K562 (cell line): ENCODE results near the gene ZBTB8A. TPM values are rescaled to one million over a fixed set of nuclear protein-coding genes. Genes with fewer than 3 reads are reported as not detected.
A peak's percentile ranks its signal among the peaks of the same experiment; 100 is the strongest.

Source experiments
- CBX3 ChIP-seq, 2 experiments: IDR thresholded peaks; 1 replicate in 1 of 2; 2 replicates in 1 of 2; pipeline ENCODE4 v1.6.1; 2012; ENCODE audit warnings: inconsistent platforms in 2 of 2, low read length in 2 of 2, borderline replicate concordance in 1 of 2, control low read depth in 1 of 2
- CGGBP1 ChIP-seq: fragments of 250-450 bp; sonication (Bioruptor Pico); IDR thresholded peaks from 2 replicates; pipeline ENCODE4 v1.9.0; 2021; ENCODE audit warnings: mild to moderate bottlenecking
- EHMT2 ChIP-seq: fragments of 450-650 bp; IDR thresholded peaks from 2 replicates; pipeline ENCODE4 v1.6.1; 2018; ENCODE audit warnings: antibody characterized with exemption
- FIP1L1 ChIP-seq: fragments of 200-400 bp; formaldehyde crosslinking; IDR thresholded peaks from 2 replicates; pipeline ENCODE4 v1.6.1; 2018; ENCODE audit warnings: mild to moderate bottlenecking, low read depth, low read length; ENCODE audit not compliant: poor library complexity, severe bottlenecking
- FOXA3 ChIP-seq, 2 experiments: fragments of 450-650 bp in 1 of 2; sonication (generic) in 1 of 2; formaldehyde crosslinking; IDR thresholded peaks in 1 of 2; conservative IDR thresholded peaks in 1 of 2; 2 replicates each; pipeline versions ENCODE4 v1.4.0 to v1.8.0; 2020 to 2022; ENCODE audit warnings: mild to moderate bottlenecking in 2 of 2, missing genetic modification reagents in 1 of 2
- FUS ChIP-seq: fragments of 200-400 bp; formaldehyde crosslinking; optimal IDR thresholded peaks from 2 replicates; pipeline ENCODE3; 2017; ENCODE audit warnings: low read depth, low read length
- JUND ChIP-seq, 2 experiments: IDR thresholded peaks; 2 replicates in 1 of 2; 3 replicates in 1 of 2; pipeline ENCODE4 v1.6.1; 2011; ENCODE audit warnings: borderline replicate concordance in 2 of 2, low read depth in 2 of 2, low read length in 2 of 2, improper control_type of control experiment in 1 of 2, missing biosample characterization in 1 of 2, missing genetic modification characterization in 1 of 2, missing genetic modification reagents in 1 of 2
- MGA ChIP-seq: fragments of 450-650 bp; IDR thresholded peaks from 2 replicates; pipeline ENCODE4 v1.6.1; 2016; ENCODE audit warnings: mild to moderate bottlenecking, moderate library complexity
- POLR2B ChIP-seq: fragments of 450-650 bp; IDR thresholded peaks from 2 replicates; pipeline ENCODE4 v1.6.1; 2018; ENCODE audit warnings: low read depth; ENCODE audit not compliant: partially characterized antibody
- PRMT5 ChIP-seq: sonication (generic); formaldehyde crosslinking; IDR thresholded peaks from 2 replicates; pipeline ENCODE4 v1.5.0; 2020; ENCODE audit warnings: missing genetic modification reagents
- ZNF197 ChIP-seq: fragments of 200-800 bp; sonication (Bioruptor generic); IDR thresholded peaks from 2 replicates; pipeline ENCODE4 v1.6.1; 2016; ENCODE audit warnings: low read depth, missing genetic modification characterization, missing compliant biosample characterization
- polyA plus RNA-seq, 8 experiments: library from polyadenylated mRNA; depleted of rRNA in 4 of 8; stranded (reverse) in 5 of 8; unstranded in 3 of 8; fragments of >200 nt; fragmentation: Nextera tagmentation in 2 of 8; fragmentation: Illumina TruSeq in 1 of 8; extraction: Ambion mirVana in 2 of 8; extraction: Trizol in 1 of 8; gene quantifications; 2 replicates each; pipeline versions ENCODE4 v1.2.1 to v1.2.3, GENCODE V29; 2011 to 2014; ENCODE audit warnings: inconsistent platforms in 1 of 8, missing spikeins in 1 of 8
- total RNA-seq, 7 experiments: library from RNA; depleted of rRNA in 6 of 7; stranded (reverse); fragments of >200 nt in 6 of 7; fragmentation: Illumina TruSeq in 2 of 7; extraction: Trizol in 2 of 7; gene quantifications; 2 replicates each; pipeline versions ENCODE4 v1.2.1 to v1.2.3, GENCODE V29; 2011 to 2021; ENCODE audit warnings: low replicate concordance in 1 of 7
- TF ChIP-seq, protein P1 (sequence below): sonication (generic); formaldehyde crosslinking; IDR thresholded peaks from 2 replicates; pipeline ENCODE4 v1.8.0; 2022; ENCODE audit warnings: mild to moderate bottlenecking, missing genetic modification reagents
- TF ChIP-seq, protein P2 (sequence below), 2 experiments: fragments of 450-650 bp; conservative IDR thresholded peaks; 2 replicates each; pipeline ENCODE4 v1.6.1; 2017; ENCODE audit warnings: mild to moderate bottlenecking in 2 of 2, moderate library complexity in 2 of 2

The ZBTB8A gene
- total and polyA plus RNA-seq, 9 of the 15 experiments (the other 6 are each of a cell fraction or from before 2014, with no cell fraction given), result 0.01 to 0.64 (median 0.09) TPM

- TF ChIP-seq JUND (IDR thresholded peaks at IDR 0.05; ENCODE audit: borderline replicate concordance, low read depth, low read length) (peak; percentile 55; the same call in 1 of the 2 replicates), JUND (tag; IDR thresholded peaks at IDR 0.05; ENCODE audit: borderline replicate concordance, low read depth, low read length) (peak; percentile 48; the same call in 2 of the 3 replicates), MGA (no peak), FIP1L1 (no peak), FUS (no peak), FOXA3 (CRISPR knock-in tag; conservative IDR thresholded peaks at IDR 0.05 in 1 of 2, IDR thresholded peaks at IDR 0.05 in 1 of 2) (no peak), PRMT5 (CRISPR knock-in tag) (no peak), EHMT2 (peak; percentile 49; the same call in 1 of the 2 replicates), CBX3 (IDR thresholded peaks at IDR 0.05; ENCODE audit: borderline replicate concordance in 1 of 2, low read length in 2 of 2) (no peak), CGGBP1 (no peak), ZNF197 (CRISPR knock-in tag) (no peak), POLR2B (peak; percentile 87)
- TF ChIP-seq, protein P1, sequence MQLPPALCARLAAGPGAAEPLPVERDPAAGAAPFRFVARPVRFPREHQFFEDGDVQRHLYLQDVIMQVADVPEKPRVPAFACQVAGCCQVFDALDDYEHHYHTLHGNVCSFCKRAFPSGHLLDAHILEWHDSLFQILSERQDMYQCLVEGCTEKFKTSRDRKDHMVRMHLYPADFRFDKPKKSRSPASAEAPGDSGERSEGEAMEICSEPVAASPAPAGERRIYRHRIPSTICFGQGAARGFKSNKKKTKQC, result no peak
- TF ChIP-seq, protein P2, sequence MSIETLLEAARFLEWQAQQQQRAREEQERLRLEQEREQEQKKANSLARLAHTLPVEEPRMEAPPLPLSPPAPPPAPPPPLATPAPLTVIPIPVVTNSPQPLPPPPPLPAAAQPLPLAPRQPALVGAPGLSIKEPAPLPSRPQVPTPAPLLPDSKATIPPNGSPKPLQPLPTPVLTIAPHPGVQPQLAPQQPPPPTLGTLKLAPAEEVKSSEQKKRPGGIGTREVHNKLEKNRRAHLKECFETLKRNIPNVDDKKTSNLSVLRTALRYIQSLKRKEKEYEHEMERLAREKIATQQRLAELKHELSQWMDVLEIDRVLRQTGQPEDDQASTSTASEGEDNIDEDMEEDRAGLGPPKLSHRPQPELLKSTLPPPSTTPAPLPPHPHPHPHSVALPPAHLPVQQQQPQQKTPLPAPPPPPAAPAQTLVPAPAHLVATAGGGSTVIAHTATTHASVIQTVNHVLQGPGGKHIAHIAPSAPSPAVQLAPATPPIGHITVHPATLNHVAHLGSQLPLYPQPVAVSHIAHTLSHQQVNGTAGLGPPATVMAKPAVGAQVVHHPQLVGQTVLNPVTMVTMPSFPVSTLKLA (conservative IDR thresholded peaks at IDR 0.05), result no peak; a peak in 2 of 4 replicates
Observed at GRCh38 chr1:32650248-32650751, 111.1 kb downstream of the ZBTB8A start, which contains the start of gene ZBTB8OS (continued).
